SU-DHL-6 (cell line): ENCODE results near the gene FAM177B.

ENCODE experiments used
- H2AFZ ChIP-seq: fragments of 200-600 bp; sonication (generic); 2 replicates; pipeline ENCODE4 v1.6.1; 2014; ENCODE audit warnings: low read depth, mild to moderate bottlenecking, moderate library complexity, mixed read lengths, antibody characterized with exemption, low read length; ENCODE audit not compliant: severe bottlenecking
- H3F3A ChIP-seq: fragments of 200-600 bp; shearing (Covaris generic); 2 replicates; pipeline ENCODE4 v1.6.0; 2016; ENCODE audit warnings: antibody characterized with exemption, mild to moderate bottlenecking; ENCODE audit not compliant: insufficient read depth
- H3K27ac ChIP-seq: fragments of 200-600 bp; sonication (generic); 2 replicates; pipeline ENCODE4 v1.5.1; 2016; ENCODE audit warnings: low read depth, mild to moderate bottlenecking, low read length, moderate library complexity, mixed read lengths
- H3K27me3 ChIP-seq: fragments of 200-600 bp; sonication (generic), shearing (Covaris generic); 2 replicates; pipeline ENCODE4 v1.6.0; 2014; ENCODE audit warnings: mild to moderate bottlenecking, low read length
- H3K36me3 ChIP-seq: fragments of 200-600 bp; sonication (generic); 2 replicates; pipeline ENCODE4 v1.6.1; 2014; ENCODE audit warnings: mild to moderate bottlenecking, low read length, mixed read lengths
- H3K4me2 ChIP-seq: fragments of 300-600, 200-600 bp; shearing (Covaris generic), sonication (generic); 2 replicates; pipeline ENCODE4 v1.6.0; 2014; ENCODE audit warnings: low read length, low read depth, mild to moderate bottlenecking; ENCODE audit not compliant: poor library complexity, severe bottlenecking
- H3K4me3 ChIP-seq: fragments of 200-600 bp; sonication (generic); 2 replicates; pipeline ENCODE4 v1.5.1; 2014; ENCODE audit warnings: antibody characterized with exemption, low read length, mild to moderate bottlenecking, mixed read lengths; ENCODE audit not compliant: insufficient read depth, poor library complexity, severe bottlenecking
- H3K79me2 ChIP-seq: fragments of 200-600 bp; sonication (generic); 2 replicates; pipeline ENCODE4 v1.6.1; 2014; ENCODE audit warnings: mild to moderate bottlenecking, low read length, moderate library complexity; ENCODE audit not compliant: insufficient read depth
- H3K9ac ChIP-seq: fragments of 200-600 bp; sonication (generic); 2 replicates; pipeline ENCODE4 v1.7.0; 2014; ENCODE audit warnings: mild to moderate bottlenecking, low read length
- H3K9me2 ChIP-seq: fragments of 200-600 bp; sonication (generic); replicated peaks from 2 replicates; pipeline ENCODE4 v1.6.1; 2014; ENCODE audit warnings: low read length; ENCODE audit not compliant: insufficient read depth
- H3K9me3 ChIP-seq: fragments of 200-600 bp; sonication (generic); 2 replicates; pipeline ENCODE4 v1.6.1; 2014; ENCODE audit warnings: low read length, mixed read lengths; ENCODE audit not compliant: insufficient read depth
- H4K20me1 ChIP-seq: fragments of 200-600 bp; sonication (generic); 2 replicates; pipeline ENCODE4 v1.6.1; 2014; ENCODE audit warnings: low read depth, mild to moderate bottlenecking, antibody characterized with exemption, low read length, moderate library complexity, mixed read lengths
- CTCF ChIP-seq: fragments of 200-600 bp; sonication (generic); IDR thresholded peaks from one replicate; pipeline ENCODE4 v1.5.1; 2017; ENCODE audit warnings: antibody characterized with exemption, mild to moderate bottlenecking, low read length, moderate library complexity; ENCODE audit not compliant: insufficient read depth, poor library complexity, severe bottlenecking
- EZH2phosphoT487 ChIP-seq: fragments of 200-600 bp; sonication (generic), shearing (Covaris generic); conservative IDR thresholded peaks from 2 replicates; pipeline ENCODE4 v1.6.1; 2018; ENCODE audit warnings: mild to moderate bottlenecking, antibody characterized with exemption, low read length, moderate library complexity, mixed read lengths

Gene FAM177B

GRCh38 chr1:222711319-222712252, 25.4 kb upstream of the FAM177B start:
- H3K79me2 ChIP-seq: peaks cover 7% of the 10 kb centered on the region
- H3K27ac ChIP-seq: no peak overlapping the region
- TF ChIP-seq CTCF: no peak
- TF ChIP-seq EZH2phosphoT487: no peak
- H3K9me2 ChIP-seq: no peaks in the 10 kb centered on the region
- H3F3A ChIP-seq: peaks cover 7% of the 10 kb centered on the region; the same call in 1 of the 2 replicates
- no peaks in the 10 kb centered on the region for H4K20me1 ChIP-seq
- H3K27me3 ChIP-seq: no peaks in the 10 kb centered on the region
- peaks cover 2% of the 10 kb centered on the region for H3K36me3 ChIP-seq
- no peaks in the 10 kb centered on the region for H3K9me3 ChIP-seq
- peak overlapping the region; percentile 30 for H2AFZ ChIP-seq
- peak overlapping the region; percentile 67 for H3K4me3 ChIP-seq
- peak overlapping the region; percentile 81 for H3K9ac ChIP-seq
- H3K4me2 ChIP-seq: peak overlapping the region; percentile 92

- Histone ChIP-seq H3K4me2 (peak within 1 kb of the TSS; percentile 92), H3K4me3 (peak within 1 kb of the TSS; percentile 67), H3K9me2 (no peaks in the 10 kb centered on the region), H3F3A (peaks cover 7% of the 10 kb centered on the region; the same call in 1 of the 2 replicates), H3K9ac (peak within 1 kb of the TSS; percentile 81), H3K27ac (peak within 1 kb of the TSS; percentile 88), H4K20me1 (no peaks in the 10 kb centered on the region), H3K36me3 (peaks cover 9% of the 10 kb centered on the region), H3K9me3 (no peaks in the 10 kb centered on the region), H3K79me2 (peaks cover 7% of the 10 kb centered on the region), H3K27me3 (no peaks in the 10 kb centered on the region), H2AFZ (peak within 1 kb of the TSS; percentile 84)
- no peak for TF ChIP-seq CTCF
- TF ChIP-seq EZH2phosphoT487: no peak
Observed at GRCh38 chr1:222712253-222713090, 24.5 kb upstream of the FAM177B start, which contains the start of the genes AIDA and BROX. Gene AIDA (minus strand): TSS chr1:222712491. CDS start chr1:222712317, 174 bp downstream. Gene BROX (plus strand): TSS chr1:222712564. CDS start chr1:222715700, 3,136 bp downstream.

GRCh38 chr1:222713091-222713961, 23.7 kb upstream of the FAM177B start:
- Histone ChIP-seq H3K9ac (peak overlapping the region; percentile 81), H3F3A (peaks cover 7% of the 10 kb centered on the region; the same call in 1 of the 2 replicates), H4K20me1 (no peaks in the 10 kb centered on the region), H2AFZ (peak overlapping the region; percentile 84), H3K79me2 (peaks cover 7% of the 10 kb centered on the region), H3K9me3 (no peaks in the 10 kb centered on the region), H3K4me2 (peak overlapping the region; percentile 68), H3K27ac (peak overlapping the region; percentile 88), H3K36me3 (peaks cover 17% of the 10 kb centered on the region), H3K27me3 (no peaks in the 10 kb centered on the region), H3K4me3 (peak overlapping the region; percentile 67), H3K9me2 (no peaks in the 10 kb centered on the region)
- no peak for TF ChIP-seq EZH2phosphoT487
